ENCODE results near the gene JAK3.
"Not testable (repeated sequence)": the region's sequence is repeated elsewhere in the genome, so short reads cannot be mapped to it uniquely, and the experiment has no call there.

Gene JAK3

DNA sequence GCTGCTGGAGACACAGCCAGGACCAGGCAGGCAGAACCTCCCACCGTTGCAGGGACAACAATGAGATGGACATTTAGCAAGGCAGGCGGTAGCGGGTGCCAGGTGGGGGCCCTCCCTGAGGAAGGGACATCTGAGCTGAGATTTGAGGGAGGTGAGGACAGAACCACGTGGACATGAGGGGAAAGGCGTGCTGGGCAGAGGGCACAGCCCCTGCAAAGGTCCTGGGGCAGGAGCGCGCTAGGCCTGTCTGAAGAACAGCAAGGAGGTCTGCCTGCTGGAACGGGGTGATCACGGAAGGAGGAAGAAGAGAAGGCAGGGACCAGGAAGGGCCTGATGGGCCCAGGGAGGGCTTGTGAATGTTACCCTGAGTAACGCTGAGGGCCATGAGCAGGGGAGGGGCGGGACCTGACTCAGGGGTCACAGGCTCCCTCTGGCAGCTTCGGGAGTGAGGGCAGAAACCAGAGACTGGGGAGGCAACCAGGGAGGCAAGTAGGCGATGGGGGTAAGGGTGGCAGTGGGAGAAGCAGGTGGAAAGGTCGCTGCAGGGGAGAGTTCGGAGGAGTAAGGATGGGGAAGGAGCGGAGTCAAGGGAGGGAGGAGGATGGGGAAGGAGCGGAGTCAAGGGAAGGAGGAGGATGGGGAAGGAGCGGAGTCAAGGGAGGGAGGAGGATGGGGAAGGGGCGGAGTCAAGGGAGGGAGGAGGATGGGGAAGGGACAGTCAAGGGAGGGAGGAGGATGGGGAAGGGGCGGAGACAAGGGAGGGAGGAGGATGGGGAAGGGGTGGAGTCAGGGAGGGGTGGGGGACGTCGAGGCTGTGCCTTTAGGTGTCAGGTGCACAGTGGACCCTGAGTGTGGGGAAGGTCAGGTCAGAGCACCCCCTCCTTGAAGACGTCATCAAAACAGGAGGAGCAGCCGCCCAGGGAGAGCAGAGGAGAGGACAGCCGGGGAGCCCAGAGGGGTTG lies 68.5 kb downstream of the JAK3 start:
- Histone ChIP-seq H3K4me3 (IDR thresholded peaks at IDR 0.05; ENCODE audit: insufficient read depth, low read depth, low read length) (no peak overlapping the region), H2AFZ (ENCODE audit: low read depth) (no peak overlapping the region), H3K4me2 (no peak overlapping the region)

DNA sequence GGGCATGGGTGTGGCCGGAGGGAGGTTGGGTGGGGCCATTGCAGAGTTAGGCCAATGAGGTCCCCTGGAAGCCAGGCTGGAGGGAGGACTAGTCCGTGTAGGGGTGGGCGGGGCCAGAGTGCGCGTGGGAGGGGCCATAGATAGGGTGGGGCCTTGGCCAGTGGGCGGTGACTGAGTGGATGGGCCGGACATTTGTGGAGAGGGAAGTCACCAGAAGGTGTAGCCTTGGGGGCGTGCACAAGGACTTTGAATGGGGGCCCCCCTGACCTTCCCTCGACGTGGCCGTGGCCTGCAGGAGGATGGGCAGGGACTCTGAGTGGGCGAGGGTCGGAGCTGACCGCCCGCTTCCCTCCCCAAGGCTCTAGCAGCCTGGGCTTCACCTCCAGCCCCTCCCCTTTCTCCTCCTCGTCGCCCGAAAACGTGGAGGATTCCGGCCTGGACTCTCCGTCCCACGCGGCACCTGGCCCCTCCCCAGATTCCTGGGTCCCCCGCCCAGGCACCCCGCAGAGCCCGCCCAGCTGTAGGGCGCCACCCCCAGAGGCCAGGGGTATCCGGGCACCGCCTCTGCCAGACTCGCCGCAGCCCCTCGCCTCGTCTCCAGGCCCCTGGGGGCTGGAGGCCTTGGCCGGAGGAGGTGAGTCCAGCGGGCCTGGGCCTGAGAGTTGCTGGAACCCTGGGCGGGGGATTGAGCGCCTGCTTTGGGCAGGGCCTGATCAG lies 69.4 kb downstream of the JAK3 start:
- H4K20me1 ChIP-seq (ENCODE audit: insufficient read depth), result no peaks in the 10 kb centered on the region
- H2AFZ ChIP-seq (ENCODE audit: low read depth), result no peak overlapping the region
- H3K9ac ChIP-seq, result no peak overlapping the region
- H3K4me1 ChIP-seq (ENCODE audit: low read depth, poor library complexity, severe bottlenecking), result peaks cover 14% of the 10 kb centered on the region
- no peak overlapping the region for H3K4me3 ChIP-seq (IDR thresholded peaks at IDR 0.05; ENCODE audit: insufficient read depth, low read depth, low read length)
- TF ChIP-seq, protein P1, sequence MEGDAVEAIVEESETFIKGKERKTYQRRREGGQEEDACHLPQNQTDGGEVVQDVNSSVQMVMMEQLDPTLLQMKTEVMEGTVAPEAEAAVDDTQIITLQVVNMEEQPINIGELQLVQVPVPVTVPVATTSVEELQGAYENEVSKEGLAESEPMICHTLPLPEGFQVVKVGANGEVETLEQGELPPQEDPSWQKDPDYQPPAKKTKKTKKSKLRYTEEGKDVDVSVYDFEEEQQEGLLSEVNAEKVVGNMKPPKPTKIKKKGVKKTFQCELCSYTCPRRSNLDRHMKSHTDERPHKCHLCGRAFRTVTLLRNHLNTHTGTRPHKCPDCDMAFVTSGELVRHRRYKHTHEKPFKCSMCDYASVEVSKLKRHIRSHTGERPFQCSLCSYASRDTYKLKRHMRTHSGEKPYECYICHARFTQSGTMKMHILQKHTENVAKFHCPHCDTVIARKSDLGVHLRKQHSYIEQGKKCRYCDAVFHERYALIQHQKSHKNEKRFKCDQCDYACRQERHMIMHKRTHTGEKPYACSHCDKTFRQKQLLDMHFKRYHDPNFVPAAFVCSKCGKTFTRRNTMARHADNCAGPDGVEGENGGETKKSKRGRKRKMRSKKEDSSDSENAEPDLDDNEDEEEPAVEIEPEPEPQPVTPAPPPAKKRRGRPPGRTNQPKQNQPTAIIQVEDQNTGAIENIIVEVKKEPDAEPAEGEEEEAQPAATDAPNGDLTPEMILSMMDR (conservative IDR thresholded peaks at IDR 0.05; ENCODE audit: low read depth, low read length), result no peak
- no peaks in the 10 kb centered on the region for H3K36me3 ChIP-seq (ENCODE audit: insufficient read depth)
- no peaks in the 10 kb centered on the region for H3K79me2 ChIP-seq (ENCODE audit: insufficient read depth, low read depth)
- no peaks in the 10 kb centered on the region for H3K27me3 ChIP-seq (ENCODE audit: insufficient read depth, low read depth)
- no peak overlapping the region for H3K27ac ChIP-seq
- no peak overlapping the region for H3K4me2 ChIP-seq

More for the DNA sequence above, 68.5 kb downstream of the JAK3 start:
- no peaks in the 10 kb centered on the region for H3K79me2 ChIP-seq (ENCODE audit: insufficient read depth, low read depth)
- TF ChIP-seq, protein P1 (conservative IDR thresholded peaks at IDR 0.05; ENCODE audit: low read depth, low read length), result no peak
- peaks cover 14% of the 10 kb centered on the region for H3K4me1 ChIP-seq (ENCODE audit: low read depth, poor library complexity, severe bottlenecking)
- H3K27me3 ChIP-seq (ENCODE audit: insufficient read depth, low read depth), result no peaks in the 10 kb centered on the region
- no peaks in the 10 kb centered on the region for H3K36me3 ChIP-seq (ENCODE audit: insufficient read depth)
- H4K20me1 ChIP-seq (ENCODE audit: insufficient read depth), result no peaks in the 10 kb centered on the region
- no peak overlapping the region for H3K27ac ChIP-seq
- no peak overlapping the region for H3K9ac ChIP-seq

DNA sequence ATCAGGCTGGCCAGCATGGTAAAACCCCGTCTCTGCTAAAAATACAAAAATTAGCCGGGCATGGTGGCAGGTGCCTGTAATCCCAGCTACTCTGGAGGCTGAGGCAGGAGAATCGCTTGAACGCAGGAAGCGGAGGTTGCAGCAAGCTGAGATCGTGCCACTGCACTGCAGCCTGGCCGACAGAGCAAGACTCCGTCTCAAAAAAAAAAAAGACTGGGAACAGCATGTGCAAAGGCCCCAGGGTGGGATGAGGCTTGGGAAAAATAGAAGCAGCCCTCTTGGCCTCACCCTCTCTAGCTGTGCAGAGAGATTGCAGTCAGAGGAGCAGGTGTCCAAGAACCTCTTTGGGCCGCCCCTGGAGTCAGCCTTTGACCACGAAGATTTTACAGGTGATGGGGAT lies 69.9 kb downstream of the JAK3 start:
- not testable (repeated sequence) for H3K27ac ChIP-seq; H3K9ac ChIP-seq; H4K20me1 ChIP-seq (ENCODE audit: insufficient read depth); H3K79me2 ChIP-seq (ENCODE audit: insufficient read depth, low read depth); H3K4me2 ChIP-seq; H2AFZ ChIP-seq (ENCODE audit: low read depth); H3K27me3 ChIP-seq (ENCODE audit: insufficient read depth, low read depth); H3K36me3 ChIP-seq (ENCODE audit: insufficient read depth); H3K4me3 ChIP-seq (IDR thresholded peaks at IDR 0.05; ENCODE audit: insufficient read depth, low read depth, low read length)
- peaks cover 14% of the 10 kb centered on the region for H3K4me1 ChIP-seq (ENCODE audit: low read depth, poor library complexity, severe bottlenecking)

DNA sequence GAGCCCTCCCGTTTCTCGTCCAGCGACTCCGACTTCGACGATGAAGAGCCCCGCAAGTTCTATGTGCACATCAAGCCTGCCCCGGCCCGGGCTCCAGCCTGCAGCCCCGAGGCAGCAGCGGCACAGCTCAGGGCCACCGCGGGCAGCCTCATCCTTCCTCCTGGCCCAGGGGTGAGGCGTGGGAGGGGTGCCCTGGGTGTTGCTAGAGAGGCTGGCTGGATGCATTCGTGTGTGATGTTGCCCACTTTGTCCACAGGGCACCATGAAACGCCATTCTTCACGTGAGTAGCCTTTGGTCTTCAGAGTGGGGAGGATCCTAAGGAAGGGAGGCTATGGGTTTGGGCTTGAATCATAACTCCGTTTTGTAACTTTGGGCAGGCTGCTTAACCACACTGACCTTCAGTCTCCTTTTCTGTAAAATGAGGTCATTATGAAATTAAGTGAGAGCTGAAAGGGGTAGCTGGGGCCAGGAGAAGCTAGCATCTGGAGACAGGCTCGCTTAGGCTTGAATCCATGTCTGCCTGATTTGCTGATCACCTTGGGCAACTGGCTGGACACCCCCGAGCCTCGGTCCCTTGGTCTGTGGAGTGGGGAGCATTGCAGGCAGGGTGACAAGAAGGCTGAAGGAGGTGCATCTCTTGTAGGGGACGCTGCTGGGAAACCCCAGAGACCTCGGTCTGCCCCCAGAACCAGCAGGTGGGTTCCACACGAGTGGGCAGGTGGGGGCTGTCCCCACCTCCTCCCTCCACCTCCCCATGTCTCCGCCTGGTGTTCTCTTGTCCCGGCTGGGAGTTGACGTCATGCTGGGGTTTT lies 71.6 kb downstream of the JAK3 start:
- TF ChIP-seq, protein P1 (conservative IDR thresholded peaks at IDR 0.05; ENCODE audit: low read depth, low read length), result no peak
- no peak overlapping the region for H3K27ac ChIP-seq
- H3K36me3 ChIP-seq (ENCODE audit: insufficient read depth), result no peaks in the 10 kb centered on the region
- no peak overlapping the region for H3K4me3 ChIP-seq (IDR thresholded peaks at IDR 0.05; ENCODE audit: insufficient read depth, low read depth, low read length)
- no peaks in the 10 kb centered on the region for H3K79me2 ChIP-seq (ENCODE audit: insufficient read depth, low read depth)
- no peak overlapping the region for H3K9ac ChIP-seq
- no peak overlapping the region for H2AFZ ChIP-seq (ENCODE audit: low read depth)
- H3K27me3 ChIP-seq (ENCODE audit: insufficient read depth, low read depth), result no peaks in the 10 kb centered on the region
- H3K4me1 ChIP-seq (ENCODE audit: low read depth, poor library complexity, severe bottlenecking), result peaks cover 14% of the 10 kb centered on the region
- H3K4me2 ChIP-seq, result no peak overlapping the region
- no peaks in the 10 kb centered on the region for H4K20me1 ChIP-seq (ENCODE audit: insufficient read depth)
